Fibroblast of skin of right quadriceps (primary cell): ENCODE data around the gene SLC45A3.
"Not testable (repeated sequence)": the region's sequence is repeated elsewhere in the genome, so short reads cannot be mapped to it uniquely, and the experiment has no call there.

Experiments
- DNase-seq: peaks from one replicate; pipeline ENCODE4 v3.0.0-alpha.2; 2013

SLC45A3 gene

DNA sequence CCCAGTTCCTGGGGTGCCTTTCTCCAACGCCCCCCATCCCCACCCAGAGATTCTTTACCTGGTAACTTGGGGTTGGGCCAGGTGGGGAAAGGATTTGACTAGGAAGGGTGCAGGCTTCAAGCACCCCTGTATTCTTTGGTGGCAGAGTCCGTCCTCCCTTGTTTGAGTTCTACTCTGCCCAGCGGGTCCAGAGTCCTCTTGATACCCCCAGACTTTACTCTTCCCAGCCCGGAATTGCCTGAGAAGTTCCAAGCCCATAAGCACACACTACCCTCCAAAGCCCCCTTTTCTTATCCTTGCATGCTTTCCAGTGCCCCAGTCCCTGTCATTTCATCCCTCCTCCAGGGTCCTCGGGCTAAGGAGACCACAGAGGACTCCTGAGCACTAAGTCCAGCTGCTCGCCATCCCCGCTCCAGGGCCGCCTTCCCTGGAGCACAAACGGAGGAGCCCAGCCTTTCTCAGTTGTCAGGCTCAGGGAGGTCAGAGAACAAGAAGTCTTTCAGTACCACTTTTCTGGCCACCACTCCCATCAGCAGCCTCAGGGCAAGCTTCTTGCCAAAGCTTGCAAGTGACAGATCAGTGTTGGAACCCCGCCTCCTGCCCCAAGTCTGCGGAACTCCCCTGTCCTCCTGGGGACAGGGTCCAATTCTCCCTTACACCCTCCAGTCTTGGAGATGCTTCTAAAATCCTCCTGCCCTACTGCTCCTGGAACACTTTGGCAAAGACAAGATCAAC lies 12.2 kb downstream of the SLC45A3 start:
- no peak for DNase-seq

DNA sequence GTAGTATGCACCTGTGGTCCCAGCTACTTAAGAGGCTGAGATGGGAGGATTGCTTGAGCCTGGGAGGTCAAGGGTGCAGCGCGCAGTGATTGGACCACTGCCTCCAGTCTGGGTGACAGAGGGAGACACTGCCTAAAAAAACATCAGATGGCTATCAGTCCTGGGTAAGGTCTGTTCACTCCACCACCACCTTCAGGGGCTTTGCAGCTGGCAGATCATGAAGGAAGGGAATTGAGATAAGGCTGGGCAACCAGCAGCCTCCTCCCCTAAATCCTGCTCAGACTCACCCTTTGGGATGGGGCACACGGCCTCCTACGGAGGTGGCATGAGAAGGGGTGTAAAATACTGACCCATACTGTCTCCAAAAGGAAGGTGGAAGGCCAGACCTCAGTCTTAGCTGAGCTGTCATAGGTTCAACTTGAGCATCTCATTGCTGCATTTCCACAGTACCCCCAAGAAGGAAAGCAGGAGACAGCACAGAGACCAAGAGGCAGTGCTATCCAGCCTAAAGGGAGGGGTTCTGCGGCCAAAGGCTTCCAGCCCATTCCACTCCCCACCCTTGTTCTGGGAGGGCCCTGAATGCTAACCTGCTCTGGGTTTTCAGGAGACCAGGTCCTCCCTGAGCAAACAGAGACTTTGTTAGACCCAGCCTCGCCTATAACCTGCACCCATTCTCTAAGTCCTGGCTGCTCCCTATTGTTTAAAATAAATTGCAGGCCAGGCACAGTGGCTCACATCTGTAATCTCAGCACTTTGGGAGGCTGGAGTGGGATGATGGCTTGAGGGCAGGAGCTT lies 13.7 kb downstream of the SLC45A3 start:
- DNase-seq, result no peak

DNA sequence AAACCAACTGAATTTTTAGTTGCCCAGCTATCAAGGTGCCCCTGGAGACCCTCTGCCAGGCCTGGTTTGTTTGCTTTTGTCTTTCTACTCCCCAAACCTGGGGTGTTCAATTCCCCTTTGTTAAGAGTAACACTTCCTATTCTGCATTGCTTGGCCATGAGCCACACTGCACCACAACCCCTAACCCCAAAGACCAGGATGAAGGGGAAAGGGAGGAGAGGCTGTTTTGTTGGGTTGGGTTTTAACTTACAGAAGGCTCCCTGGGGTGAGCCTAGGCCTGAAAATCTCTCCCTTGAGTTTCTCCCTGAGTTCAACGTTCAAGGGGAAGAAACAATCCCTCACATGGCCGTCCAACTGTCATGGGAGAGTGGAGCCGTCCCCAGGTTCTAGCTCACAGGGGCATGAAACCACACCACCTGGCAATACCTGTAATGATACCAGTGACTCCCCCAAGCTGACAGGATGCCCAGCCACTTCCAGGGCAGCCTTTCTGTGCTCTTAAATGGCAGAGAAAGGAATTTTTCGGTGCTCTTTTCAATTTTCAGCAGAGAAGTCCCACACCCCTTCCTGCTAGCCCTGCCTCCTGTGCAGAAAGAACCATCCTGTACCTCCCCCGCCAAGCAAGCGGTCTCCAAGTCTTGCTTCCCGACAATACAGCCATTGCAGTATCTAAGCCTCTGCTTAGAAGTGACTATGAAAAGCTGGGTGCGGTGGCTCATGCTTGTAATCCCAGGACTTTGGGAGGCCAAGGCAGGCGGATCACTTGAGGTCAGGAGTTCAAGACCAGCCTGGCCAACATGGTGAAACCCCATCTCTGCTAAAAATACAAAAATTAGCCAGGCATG lies 14.9 kb downstream of the SLC45A3 start:
- no peak for DNase-seq

DNA sequence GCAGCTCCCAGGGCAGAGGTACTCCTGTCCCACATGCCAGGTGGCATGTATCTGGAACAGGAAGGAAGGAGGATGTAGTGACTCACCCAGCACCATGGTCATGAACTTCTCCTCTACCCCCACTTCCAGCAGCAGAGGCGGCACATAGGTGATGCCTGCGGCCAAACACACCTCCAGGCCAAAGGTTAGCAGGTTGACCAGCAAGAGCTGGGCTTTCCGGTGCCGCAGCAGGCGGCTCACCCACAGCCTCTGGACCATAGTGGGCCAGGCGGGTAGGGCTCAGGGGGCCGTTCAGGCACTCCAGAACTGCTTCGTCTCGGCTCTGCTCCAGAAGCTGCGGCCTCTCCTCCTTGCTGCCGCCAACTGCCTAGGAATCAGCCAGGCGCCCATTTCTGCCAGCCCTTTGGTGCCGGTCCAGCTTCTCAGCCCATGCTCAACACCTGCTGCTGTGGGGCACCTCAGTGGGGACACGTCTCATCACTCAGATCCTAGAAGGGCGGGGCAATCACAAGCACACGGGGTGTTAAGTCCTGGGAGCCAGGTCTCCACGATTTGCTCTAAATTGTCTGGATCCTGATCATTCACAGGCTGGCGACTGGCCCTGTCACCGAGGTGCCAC lies 15.8 kb downstream of the SLC45A3 start:
- DNase-seq, result no peak

DNA sequence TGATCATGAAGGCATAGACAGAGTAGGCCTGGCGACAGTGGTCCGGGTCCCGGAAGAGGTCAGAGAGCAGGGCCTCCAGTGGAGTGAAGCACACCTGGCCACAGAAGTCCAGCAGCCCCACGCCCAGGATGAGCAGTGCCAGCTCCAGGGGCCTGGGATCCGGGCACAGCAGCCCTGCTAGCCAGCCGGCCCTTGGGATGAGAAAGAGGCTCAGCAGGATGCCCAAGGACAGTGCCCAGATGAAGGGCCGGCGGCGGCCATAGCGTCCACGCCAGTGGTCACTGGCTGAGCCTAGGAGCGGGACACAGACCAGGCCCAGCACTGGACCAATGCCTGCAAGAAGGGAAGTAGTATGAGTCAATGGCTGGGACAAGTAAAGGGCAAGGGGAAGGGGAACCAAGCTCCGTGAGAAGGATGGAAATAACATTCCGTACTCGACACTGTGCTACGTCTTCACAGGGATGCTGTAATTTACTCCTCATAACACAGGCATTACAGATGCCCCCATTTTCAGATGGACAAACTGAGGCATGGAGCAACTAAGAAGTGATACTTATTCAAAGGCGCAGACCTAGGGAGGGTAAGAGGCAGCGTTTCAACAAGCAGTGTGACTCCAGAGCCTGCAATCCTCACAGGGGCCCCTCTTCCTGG lies 16.9 kb downstream of the SLC45A3 start:
- no peak for DNase-seq

DNA sequence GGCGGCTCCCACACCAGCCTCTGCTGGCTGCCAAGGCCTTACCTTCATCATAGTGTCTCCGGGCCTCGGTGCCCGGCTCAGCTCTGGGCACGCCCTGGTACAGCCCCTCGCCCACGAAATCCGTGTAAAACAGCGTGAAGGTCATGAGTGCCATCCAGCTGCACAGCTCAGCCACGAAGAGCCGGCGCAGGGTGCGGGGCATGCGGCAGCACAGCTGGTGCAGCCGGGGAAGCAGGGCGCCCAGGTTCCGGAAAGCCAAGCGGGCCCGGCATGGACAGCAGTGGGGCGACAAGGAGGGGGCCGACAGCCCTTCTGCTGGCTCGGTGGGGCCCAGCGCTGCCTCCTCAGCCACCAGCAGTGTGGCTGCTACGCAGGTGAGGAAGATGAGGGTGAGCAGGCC lies 17.5 kb downstream of the SLC45A3 start:
- DNase-seq, result no peak

DNA sequence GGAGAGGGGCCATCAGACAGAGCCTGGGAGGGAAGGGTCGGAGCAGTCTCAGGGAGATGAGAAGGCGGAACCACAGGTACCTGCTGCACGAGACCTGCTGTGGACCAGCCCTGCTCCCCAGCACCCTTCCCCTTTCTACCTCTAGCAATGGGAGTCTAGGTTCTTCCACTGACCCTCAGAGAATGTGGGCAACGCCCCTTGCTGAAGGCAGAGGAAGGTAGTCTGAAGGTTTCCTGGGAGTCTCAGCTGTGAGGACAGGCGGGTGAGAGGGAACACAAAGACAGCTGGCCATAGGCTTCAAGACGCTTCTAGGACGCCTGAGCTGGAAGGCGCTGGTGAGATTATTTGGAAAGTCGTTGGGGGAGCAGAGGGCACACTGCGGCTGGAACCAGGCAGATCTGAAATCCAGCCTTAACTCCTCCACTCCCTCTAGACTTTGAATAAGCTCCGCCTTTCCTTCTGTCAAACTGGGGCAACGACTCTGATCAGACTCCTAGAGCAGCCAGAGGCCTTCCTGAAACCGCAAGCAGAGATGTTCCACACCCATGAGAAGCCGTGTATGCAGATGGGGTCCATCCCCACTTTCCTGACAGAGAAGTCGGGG lies 18.1 kb downstream of the SLC45A3 start:
- DNase-seq, result no peak

DNA sequence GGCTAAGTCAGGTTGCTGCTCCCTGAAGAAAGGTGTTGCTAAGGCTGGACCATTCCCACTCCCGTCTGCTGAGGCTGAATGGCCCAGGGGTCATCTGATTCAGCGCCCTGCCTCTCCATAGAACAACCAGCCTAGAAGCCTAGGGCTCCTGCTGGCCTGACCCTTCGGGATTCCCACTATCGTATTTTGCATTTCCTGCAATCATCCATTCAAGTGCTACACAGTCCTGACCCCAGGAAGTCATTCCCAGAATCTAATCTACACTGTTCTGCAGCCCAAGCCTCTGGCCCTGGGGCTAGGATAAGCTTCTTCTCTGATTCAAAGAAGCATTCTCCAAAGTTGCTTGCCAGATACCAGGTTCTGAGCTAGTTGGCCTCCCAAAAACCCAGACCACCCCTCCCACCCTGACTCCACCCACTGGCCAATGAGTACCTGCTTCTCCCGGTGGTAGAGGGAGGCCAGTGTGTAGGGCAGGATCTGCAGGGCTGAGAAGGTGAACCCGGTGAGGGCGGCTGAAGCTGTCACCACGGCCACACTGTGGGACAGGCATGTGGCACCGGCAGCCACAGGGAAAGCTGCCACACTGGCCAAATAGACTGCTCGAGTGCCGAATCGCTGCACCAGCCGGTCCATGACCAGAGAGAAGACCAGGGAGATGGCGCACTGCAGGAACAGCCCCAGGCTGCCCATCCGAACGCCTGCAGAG lies 18.7 kb downstream of the SLC45A3 start:
- DNase-seq, result no peak

DNA sequence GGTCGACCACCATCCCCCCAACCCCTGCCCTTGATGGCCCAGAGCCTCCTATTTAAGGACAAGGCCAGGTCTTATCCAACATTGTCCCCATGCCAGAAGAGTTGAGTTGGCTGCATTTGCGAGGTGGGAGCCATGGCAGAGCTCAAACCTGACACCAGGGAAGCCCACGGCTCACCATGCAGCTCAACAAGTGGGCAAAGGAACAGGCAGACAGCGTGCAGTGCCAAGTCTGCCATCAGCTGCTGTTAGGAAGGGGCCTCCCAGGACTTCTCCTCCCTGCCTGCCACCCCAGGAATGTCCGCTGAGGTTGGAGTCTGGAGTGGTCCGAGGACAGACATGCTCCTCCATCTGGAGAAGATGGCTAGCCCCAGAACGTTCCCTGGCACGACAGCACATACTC lies 19.9 kb downstream of the SLC45A3 start:
- DNase-seq, result no peak

DNA sequence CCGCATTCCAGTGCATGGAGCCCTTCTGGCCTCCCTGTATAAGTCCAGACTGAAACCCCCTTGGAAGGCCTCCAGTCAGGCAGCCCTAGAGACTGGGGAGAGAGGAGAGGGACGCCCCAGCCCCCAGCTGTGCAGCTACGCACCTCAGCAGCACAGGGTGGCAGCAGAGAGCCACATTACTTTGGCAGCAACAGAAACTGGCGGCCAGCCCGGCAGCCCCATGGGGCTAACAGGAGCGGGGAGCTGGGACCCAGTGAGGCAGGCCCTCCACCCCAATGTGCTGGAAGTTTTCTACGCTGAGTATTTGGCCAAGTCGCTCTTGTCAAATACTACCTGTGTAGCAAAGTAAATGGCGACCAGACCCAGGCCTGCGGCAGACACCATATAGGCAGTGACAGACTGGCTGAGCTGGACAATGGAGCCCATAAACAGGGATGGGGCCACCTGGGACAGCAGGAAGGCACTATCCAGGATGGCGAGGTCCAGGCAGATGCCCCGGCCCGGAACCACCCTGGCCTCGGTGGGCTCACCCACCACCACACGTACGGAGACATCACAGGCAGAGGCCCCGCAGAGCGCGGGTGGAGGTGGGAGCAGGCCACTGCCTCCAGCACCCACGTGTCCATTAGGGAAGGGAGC lies 21.2 kb downstream of the SLC45A3 start:
- peak; percentile 60 for DNase-seq

DNA sequence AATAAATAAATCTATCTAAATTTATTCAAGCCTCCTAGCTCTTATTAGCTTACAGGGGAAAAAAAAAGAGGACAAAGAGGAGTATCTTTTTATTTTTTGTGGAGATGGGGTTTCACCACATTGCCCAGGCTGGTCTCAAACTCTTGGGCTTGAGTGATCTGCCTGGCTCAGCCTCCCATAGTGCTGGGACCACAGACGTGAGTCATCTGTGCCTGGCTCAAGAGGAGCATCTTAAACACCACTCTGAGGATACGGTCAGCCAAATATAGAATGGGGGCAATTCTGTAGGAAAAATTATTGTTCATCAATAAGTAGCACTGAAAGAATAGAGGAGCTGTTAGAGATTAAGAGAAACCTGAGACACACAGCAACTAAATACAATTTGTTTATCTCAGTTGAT lies 24.1 kb downstream of the SLC45A3 start:
- DNase-seq, result no peak

DNA sequence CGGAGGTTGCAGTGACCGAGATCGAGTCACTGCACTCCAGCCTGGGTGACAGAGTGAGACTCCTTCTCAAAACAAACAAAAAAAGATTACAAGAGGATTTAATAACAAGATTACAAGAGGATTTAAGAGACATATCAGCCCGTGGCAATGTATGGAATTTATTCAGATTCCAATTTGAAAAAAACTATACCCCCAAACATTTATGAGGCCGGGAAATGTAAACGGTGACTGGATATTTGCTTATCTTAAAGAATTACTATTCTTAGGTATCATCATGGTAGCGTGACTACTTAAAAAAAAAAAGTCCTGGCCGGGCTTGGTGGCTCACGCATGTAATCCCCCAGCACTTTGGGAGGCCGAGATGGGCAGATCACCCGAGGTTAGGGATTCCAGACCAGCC lies 27.3 kb downstream of the SLC45A3 start:
- no peak for DNase-seq

DNA sequence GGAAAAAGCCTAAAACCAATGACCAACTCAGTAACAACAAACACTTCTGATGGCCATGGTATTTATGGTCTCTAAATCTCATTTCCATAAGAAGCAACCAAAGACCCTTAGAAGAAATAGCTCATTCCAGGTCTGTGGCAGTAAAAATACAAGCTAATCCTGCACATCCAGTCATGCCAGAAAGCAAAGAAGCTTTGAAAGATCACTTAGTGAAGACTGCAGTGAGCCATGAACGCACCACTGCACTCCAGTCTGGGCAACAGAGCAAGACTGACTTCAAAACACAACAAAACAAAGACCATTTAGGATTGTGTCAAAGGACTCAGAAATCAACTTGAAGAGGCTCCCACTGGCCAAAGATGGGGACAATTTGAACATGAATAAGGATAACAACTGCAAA lies 30.1 kb downstream of the SLC45A3 start:
- DNase-seq, result no peak

DNA sequence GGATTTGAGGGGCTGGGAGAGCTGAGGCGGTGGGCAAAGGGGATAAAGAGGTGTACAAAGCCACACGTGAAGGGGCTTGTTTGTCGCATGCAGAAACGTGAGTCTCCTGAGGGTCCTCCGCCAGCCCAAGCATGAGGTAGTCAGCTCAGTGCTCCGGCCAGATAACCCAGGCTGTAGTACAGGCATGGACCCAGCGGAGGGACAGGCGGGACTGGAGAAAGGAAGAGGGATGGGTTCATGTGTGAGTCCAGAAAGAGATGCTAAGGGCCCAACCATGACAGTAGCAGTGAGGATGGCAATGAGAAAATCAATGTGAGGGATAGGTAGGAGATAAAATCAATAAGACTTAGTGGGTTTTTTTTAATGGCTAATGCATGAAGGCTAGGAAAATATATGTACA lies 34.8 kb downstream of the SLC45A3 start:
- DNase-seq, result no peak

DNA sequence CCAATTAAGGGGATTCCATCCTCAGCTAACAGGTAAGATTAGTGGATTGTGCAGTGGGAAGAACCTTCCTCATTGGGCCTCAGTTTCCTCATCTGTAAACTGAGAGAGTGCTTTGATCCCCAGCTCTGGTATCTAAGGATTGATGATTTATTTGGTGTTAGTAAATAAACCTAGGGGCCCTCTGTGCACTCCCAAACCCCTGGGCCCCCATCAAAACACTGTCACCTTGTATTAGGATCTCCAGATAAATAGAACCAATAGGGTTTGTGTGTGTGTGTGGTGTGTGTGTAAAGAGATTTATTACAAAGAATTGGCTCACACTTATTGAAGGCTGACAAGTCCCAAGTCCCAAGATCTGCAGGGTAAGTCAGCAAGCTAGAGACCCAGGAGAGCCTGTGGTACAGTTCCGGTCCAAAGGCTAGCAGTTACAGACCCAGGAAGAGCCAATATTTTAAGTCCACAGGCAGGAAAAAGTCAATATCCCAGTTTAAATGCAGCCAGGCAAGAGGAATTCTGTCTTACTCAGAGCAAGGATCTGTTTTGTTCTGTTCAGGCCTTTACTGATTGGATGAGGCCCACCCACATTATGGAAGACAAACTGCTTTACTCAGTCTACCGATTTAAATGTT lies 37.5 kb downstream of the SLC45A3 start:
- DNase-seq, result no peak

DNA sequence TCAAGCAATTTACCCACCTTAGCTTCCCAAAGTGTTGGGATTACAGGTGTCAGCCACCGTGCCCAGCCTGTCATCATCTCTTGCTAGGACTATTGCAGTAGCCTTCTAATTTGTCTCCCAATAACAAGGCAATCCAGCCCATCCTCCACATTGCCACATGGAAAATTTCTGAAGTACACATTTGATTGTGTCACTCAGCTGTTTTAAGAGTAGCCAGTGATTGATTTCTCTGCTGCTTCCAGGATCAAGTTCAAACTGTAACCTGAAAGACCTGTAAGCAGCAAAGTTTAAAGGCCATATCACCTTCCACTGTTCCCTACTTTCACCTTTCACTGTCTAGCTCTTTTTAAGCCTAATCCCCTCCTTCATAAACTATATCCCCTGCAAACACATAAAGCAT lies 40.7 kb downstream of the SLC45A3 start:
- no peak for DNase-seq

DNA sequence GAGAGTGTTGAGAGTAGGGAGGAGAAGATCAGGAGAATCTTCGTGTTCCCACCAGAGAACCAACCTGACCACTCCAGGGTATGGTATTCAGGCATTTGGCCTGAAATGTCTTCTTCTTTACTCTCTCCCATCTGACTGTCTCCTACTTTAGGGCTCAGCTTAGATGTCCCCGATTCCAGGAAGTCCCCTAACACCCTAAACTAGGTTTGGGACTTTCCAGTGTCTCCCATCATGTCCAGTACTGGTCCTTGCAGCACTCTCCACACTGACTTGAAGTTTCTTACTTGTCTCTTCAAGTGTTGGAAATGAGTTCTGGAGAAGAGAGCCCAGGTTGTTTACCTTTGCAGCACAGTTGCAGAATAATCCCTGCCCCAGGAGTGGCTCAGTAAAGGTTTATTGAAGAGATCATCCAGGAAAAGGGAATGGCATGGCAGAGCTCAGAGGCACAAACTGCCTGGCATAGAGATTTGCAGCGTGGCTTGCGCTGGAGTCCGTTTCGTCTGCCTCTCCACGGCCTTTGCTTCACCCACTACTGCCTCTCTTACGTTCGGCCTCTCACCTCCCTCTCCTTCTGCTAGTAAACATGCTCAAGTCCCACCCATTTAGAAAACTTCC lies 42.3 kb downstream of the SLC45A3 start:
- no peak for DNase-seq

DNA sequence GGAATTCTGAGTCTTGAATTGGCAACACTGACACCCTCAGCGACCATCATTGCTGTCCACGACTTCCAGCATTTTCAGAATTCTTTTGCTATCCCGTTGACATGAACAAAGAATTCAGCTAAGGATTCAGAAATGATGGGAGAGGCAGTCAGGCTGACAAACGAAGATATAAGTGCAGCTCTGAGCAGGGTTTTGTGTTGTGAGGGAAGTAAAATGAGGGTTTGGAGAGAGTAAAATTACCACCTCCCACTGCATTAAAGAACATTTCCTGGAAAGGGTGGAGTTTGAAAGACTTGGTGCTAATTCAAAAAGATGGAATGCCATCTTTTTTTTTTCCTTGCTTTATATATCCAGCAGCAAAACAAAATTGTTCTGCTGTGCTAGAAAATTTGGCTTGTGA lies 43.6 kb downstream of the SLC45A3 start:
- no peak for DNase-seq

DNA sequence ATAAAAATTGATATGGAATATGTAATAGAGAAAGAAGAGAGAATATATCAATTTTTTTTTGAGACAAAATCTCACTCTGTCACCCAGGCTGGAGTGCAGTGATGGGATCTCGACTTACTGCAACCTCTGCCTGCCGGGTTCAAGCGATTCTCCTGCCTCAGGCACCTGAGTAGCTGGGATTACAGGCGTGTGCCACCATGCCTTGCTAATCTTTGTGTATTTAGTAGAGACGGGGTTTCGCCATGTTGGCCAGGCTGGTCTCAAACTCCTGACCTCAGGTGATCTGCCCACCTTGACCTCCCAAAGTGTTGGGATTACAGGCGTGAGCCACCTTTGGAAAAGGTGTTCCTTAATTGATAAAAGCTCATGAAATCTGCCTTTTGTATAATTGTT lies 44.2 kb downstream of the SLC45A3 start:
- DNase-seq, result not testable (repeated sequence)

DNA sequence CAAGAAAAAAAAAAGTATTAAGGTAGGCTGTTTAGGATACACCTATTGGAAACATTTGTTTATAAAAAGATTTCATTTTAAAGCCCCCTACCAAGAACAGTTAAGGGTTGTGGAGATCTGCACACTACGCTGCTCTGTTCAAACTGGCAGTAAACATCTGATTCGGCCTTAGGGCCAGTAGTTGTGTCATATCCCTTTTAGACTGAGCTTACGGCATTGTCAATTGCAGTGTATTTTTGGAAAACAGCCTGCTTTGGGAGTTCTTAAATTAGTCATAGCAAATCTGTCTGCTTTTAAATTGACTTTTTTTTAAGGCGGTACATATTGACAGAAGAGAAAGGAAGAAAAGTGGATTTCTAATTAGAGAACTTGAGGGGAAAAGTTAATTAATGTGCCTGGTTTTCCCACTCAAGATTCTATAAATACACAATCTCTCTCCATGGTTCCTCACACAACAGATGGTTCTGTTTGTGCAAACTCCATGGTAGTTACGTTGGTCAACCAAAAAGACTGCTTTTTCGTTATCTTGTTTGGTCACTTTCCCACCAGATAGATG lies 46.8 kb downstream of the SLC45A3 start:
- DNase-seq, result peak; percentile 39
